Stomach (tissue), 9 donors: ENCODE measurements around the gene CACNA1E. TPM values are rescaled to one million over a fixed set of nuclear protein-coding genes. Genes with fewer than 3 reads are reported as not detected.

Experiments
- DNase-seq, 2 donors: peaks; one replicate each; pipeline versions ENCODE4 v3.0.0 to v3.0.0-alpha.2; 2013 to 2019
- H3K27ac ChIP-seq, 5 donors: fragments of 200-600 bp in 4 of 5; sonication (generic) in 4 of 5; one replicate each; pipeline ENCODE4 v1.5.1; 2013 to 2019; ENCODE audit warnings: mild to moderate bottlenecking in 1 of 5, moderate library complexity in 1 of 5
- H3K27me3 ChIP-seq, 3 donors: fragments of 200-600 bp; sonication (generic); one replicate each; pipeline ENCODE4 v1.5.1; 2017 to 2019; ENCODE audit warnings: mixed run types in 1 of 3
- H3K36me3 ChIP-seq, 4 donors: fragments of 200-600 bp; sonication (generic); 1 replicate in 3 of 4; 2 replicates in 1 of 4; pipeline ENCODE4 v1.5.1; 2016 to 2019
- H3K4me1 ChIP-seq, 4 donors: fragments of 200-600 bp; sonication (generic); one replicate each; pipeline ENCODE4 v1.5.1; 2016 to 2019
- H3K4me3 ChIP-seq, 4 donors: fragments of 200-600 bp; sonication (generic) in 3 of 4; one replicate each; pipeline ENCODE4 v1.5.1; 2016 to 2019; ENCODE audit warnings: mild to moderate bottlenecking in 1 of 4
- H3K9me3 ChIP-seq, 4 donors: fragments of 200-600 bp; sonication (generic); one replicate each; pipeline ENCODE4 v1.5.1; 2016 to 2019
- EP300 ChIP-seq: sonication (generic); formaldehyde crosslinking; IDR thresholded peaks from one replicate; pipeline ENCODE4 v1.6.1; 2017; ENCODE audit warnings: antibody characterized with exemption
- POLR2A ChIP-seq, 4 donors: fragments of 450-650 bp; IDR thresholded peaks; one replicate each; pipeline ENCODE4 v1.6.1; 2016; ENCODE audit warnings: antibody characterized with exemption in 4 of 4, control low read depth in 2 of 4, mild to moderate bottlenecking in 1 of 4, moderate library complexity in 1 of 4
- POLR2AphosphoS5 ChIP-seq, 3 donors: sonication (generic); formaldehyde crosslinking; IDR thresholded peaks; one replicate each; pipeline ENCODE4 v1.6.1; 2016; ENCODE audit warnings: antibody characterized with exemption in 3 of 3
- WGBS, 5 donors: extraction: QIAGEN DNeasy Blood & Tissue Kit in 3 of 5; methylation state at CpG; one replicate each; pipeline versions ENCODE4 v1.1.5 to v1.1.7; 2013 to 2018; 5-methylcytosine and 5-hydroxymethylcytosine counted together
- intact Hi-C: fragments of 100-400 bp; cut with DNase I; formaldehyde crosslinking; loops from one replicate; pipeline ENCODE4 v1.15.1; 2023; ENCODE audit warnings: low total_unique reads
- polyA plus RNA-seq, 3 donors: library from polyadenylated mRNA; stranded (reverse); fragments of 200-250 nt; gene quantifications; one replicate each; pipeline ENCODE4 v1.2.3, GENCODE V29; 2013
- total RNA-seq, 5 donors: library from RNA; depleted of rRNA; stranded (reverse); fragments of >200 nt; gene quantifications; one replicate each; pipeline versions ENCODE4 v1.1.0 to v1.2.3, GENCODE V29; 2014 to 2016
- TF ChIP-seq, protein P1 (sequence below), 7 experiments: fragments of 450-650 bp in 4 of 7; fragments of 200-600 bp in 3 of 7; sonication (generic) in 3 of 7; IDR thresholded peaks; one replicate each; pipeline ENCODE4 v1.5.1; 2016 to 2019; ENCODE audit warnings: antibody characterized with exemption in 7 of 7, control low read depth in 2 of 7, mild to moderate bottlenecking in 1 of 7
- donor health status: healthy with polysubstance abuse.
- donor health status: Bipolar disorder and iron deficiency.
- donor health status: healthy.

Gene CACNA1E
- total and polyA plus RNA-seq, 8 donors = under 0.01 to 1.8 (median 0.01) TPM; not detected in 4

- no peak for TF ChIP-seq POLR2AphosphoS5 (IDR thresholded peaks at IDR 0.05)
- TF ChIP-seq, protein P1, sequence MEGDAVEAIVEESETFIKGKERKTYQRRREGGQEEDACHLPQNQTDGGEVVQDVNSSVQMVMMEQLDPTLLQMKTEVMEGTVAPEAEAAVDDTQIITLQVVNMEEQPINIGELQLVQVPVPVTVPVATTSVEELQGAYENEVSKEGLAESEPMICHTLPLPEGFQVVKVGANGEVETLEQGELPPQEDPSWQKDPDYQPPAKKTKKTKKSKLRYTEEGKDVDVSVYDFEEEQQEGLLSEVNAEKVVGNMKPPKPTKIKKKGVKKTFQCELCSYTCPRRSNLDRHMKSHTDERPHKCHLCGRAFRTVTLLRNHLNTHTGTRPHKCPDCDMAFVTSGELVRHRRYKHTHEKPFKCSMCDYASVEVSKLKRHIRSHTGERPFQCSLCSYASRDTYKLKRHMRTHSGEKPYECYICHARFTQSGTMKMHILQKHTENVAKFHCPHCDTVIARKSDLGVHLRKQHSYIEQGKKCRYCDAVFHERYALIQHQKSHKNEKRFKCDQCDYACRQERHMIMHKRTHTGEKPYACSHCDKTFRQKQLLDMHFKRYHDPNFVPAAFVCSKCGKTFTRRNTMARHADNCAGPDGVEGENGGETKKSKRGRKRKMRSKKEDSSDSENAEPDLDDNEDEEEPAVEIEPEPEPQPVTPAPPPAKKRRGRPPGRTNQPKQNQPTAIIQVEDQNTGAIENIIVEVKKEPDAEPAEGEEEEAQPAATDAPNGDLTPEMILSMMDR (IDR thresholded peaks at IDR 0.05) = no peak
- TF ChIP-seq EP300 = no peak
- TF ChIP-seq POLR2A (IDR thresholded peaks at IDR 0.05) = no peak
- Histone ChIP-seq H3K9me3 (no peaks in the 10 kb centered on the region), H3K4me3 (no peak overlapping the region), H3K27me3 (no peaks in the 10 kb centered on the region), H3K36me3 (no peaks in the 10 kb centered on the region), H3K4me1 (no peaks in the 10 kb centered on the region), H3K27ac (no peak overlapping the region)
- intact Hi-C loops = no loop called here
- WGBS, 5 donors = 37 to 55% (median 46%) methylated on average over 3 of the region's 3 CpGs
- no peak for DNase-seq
Measured at GRCh38 chr1:181784039-181784683, 300.8 kb downstream of the CACNA1E start.

- Histone ChIP-seq H3K4me3 (no peak overlapping the region), H3K27ac (no peak overlapping the region), H3K4me1 (no peaks in the 10 kb centered on the region), H3K36me3 (no peaks in the 10 kb centered on the region), H3K27me3 (no peaks in the 10 kb centered on the region), H3K9me3 (no peaks in the 10 kb centered on the region)
- intact Hi-C loops = no loop called here
- 79 to 88% (median 83%) methylated on average over 2 of the region's 2 CpGs for WGBS, 5 donors
- TF ChIP-seq POLR2A (IDR thresholded peaks at IDR 0.05) (no peak), POLR2AphosphoS5 (IDR thresholded peaks at IDR 0.05) (no peak), EP300 (no peak)
- TF ChIP-seq, protein P1 (IDR thresholded peaks at IDR 0.05) = no peak
- DNase-seq = no peak
Measured at GRCh38 chr1:181789395-181789794, 306.1 kb downstream of the CACNA1E start.

DNA sequence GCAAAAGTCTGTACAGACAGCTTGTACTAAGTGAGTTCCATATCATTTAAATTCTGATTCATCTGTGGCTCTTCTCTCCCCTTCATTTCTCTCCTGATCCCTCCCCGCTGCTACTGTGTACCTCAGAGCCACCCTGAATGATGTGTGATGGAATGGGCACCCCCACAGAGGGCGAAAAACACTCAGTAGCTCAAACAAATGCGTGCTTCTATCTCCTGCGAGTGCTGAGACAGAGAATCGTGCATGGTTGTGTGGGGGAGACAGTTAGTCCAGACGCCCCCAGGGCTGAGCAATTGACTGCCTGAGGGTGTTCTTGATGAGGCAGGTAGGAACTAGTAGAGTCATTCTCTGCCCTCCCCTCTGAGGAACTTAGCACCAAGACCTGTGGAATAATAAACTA is 308.4 kb downstream of the CACNA1E start:
- Histone ChIP-seq H3K4me1 (no peaks in the 10 kb centered on the region), H3K27me3 (no peaks in the 10 kb centered on the region), H3K36me3 (no peaks in the 10 kb centered on the region), H3K4me3 (no peak overlapping the region), H3K27ac (no peak overlapping the region), H3K9me3 (no peaks in the 10 kb centered on the region)
- WGBS, 5 donors = 74 to 89% (median 81%) methylated on average over 6 of the region's 6 CpGs
- TF ChIP-seq, protein P1 (IDR thresholded peaks at IDR 0.05) = no peak
- TF ChIP-seq EP300 (no peak), POLR2AphosphoS5 (IDR thresholded peaks at IDR 0.05) (no peak), POLR2A (IDR thresholded peaks at IDR 0.05) (no peak)
- DNase-seq = no peak
- intact Hi-C loops = no loop called here

DNA sequence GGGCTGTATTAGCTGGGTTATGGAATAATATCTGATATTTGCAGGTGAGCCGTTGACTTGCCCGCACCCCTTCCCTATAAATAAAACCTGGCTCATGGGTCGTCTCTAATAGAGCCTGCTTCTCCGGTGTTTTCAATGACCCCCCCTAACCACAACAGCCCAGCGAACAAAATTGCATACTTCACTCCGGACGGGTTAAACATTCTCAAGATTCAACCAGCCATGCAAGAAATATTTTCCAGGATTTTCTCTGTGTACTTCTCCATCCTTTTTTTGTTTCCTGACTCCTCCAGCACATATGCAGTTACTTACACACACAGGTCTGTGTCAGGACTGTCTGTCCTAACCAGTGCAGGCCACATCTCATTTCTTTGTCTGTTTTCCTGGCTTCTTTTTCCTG is 310.5 kb downstream of the CACNA1E start:
- 82 to 91% (median 89%) methylated on average over 7 of the region's 7 CpGs for WGBS, 5 donors
- intact Hi-C loops = no loop called here
- Histone ChIP-seq H3K4me3 (no peak overlapping the region), H3K36me3 (no peaks in the 10 kb centered on the region), H3K27ac (no peak overlapping the region), H3K4me1 (no peaks in the 10 kb centered on the region), H3K9me3 (no peaks in the 10 kb centered on the region), H3K27me3 (no peaks in the 10 kb centered on the region)
- no peak for DNase-seq
- TF ChIP-seq, protein P1 (IDR thresholded peaks at IDR 0.05) = no peak
- TF ChIP-seq POLR2A (IDR thresholded peaks at IDR 0.05) (no peak), POLR2AphosphoS5 (IDR thresholded peaks at IDR 0.05) (no peak), EP300 (no peak)
